ENCODE results near the gene MAN2B1. TPM values are rescaled to one million over a fixed set of nuclear protein-coding genes. Genes with fewer than 3 reads are reported as not detected.

The MAN2B1 gene
- total and polyA plus RNA-seq, 2 of the 13 experiments (the other 11 are each of a cell fraction or from before 2014, with no cell fraction given), result 23.6 to 23.8 TPM

DNA sequence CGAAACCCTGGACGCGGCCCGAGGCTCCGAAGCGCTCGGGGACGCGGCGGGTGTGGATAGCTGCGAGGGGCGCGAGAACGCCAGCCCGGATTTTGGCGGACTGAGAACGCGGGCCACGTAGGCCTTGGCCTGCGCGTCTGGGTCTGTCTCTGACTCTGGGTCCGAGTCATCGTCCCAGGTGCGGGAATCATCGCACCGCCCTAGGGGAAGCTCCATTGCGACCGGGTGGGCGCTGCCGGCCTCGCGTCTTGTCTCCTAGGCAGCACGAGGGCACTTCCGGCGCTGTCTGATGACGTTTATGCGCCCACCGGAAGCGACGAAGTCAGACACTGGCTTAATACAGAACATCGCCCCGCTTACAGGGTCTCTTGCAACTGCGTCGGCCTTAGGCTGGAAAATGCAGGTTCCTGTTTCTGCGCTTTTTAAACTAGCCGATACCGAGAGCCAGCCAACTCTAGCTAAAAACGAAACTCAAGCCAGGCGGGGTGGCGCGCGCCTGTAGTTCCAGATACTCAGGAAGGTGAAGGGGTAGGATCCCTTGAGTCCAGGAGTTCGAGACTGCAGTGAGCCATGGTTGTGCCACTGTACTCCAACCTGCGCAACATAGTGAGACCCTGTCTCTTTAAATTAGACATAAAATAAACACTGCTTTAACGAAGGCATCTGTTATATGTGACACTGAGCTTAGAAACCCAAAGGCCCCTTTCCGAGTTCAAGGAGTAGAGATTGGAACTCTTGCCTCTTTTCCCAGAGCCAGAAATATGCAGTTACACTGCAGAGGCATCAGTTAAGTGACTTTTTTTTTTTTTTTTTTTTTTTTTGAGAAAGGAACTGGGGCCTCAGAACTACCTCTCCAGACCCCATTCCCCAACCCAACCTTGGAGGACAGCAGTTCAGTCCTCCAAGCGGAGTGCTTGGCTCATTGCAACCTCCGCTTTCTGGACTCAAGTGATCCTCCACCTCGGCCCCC is 30.1 kb upstream of the MAN2B1 start, which contains the start of gene FBXW9 (continued):
- TF ChIP-seq, protein P1, sequence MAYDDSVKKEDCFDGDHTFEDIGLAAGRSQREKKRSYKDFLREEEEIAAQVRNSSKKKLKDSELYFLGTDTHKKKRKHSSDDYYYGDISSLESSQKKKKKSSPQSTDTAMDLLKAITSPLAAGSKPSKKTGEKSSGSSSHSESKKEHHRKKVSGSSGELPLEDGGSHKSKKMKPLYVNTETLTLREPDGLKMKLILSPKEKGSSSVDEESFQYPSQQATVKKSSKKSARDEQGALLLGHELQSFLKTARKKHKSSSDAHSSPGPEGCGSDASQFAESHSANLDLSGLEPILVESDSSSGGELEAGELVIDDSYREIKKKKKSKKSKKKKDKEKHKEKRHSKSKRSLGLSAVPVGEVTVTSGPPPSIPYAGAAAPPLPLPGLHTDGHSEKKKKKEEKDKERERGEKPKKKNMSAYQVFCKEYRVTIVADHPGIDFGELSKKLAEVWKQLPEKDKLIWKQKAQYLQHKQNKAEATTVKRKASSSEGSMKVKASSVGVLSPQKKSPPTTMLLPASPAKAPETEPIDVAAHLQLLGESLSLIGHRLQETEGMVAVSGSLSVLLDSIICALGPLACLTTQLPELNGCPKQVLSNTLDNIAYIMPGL (CRISPR knock-in tag; IDR thresholded peaks at IDR 0.05; ENCODE audit: borderline replicate concordance in 1 of 2, low read depth in 1 of 2), result peak; percentile 42 to 56; a peak in 2 of 4 replicates
- 0 out of 2 replicates have a peak, but pooled peaks have one; percentile 42 for TF ChIP-seq ZBTB4 (CRISPR knock-in tag; IDR thresholded peaks at IDR 0.05; ENCODE audit: borderline replicate concordance)
- peak; percentile 71; the same call in 1 of the 2 replicates for TF ChIP-seq BRD4 (CRISPR knock-in tag; IDR thresholded peaks at IDR 0.05)
- peak; percentile 80 for TF ChIP-seq ZNF331 (CRISPR knock-in tag; IDR thresholded peaks at IDR 0.05)
- peak; percentile 59 for TF ChIP-seq ZNF317 (CRISPR knock-in tag; IDR thresholded peaks at IDR 0.05)
- TF ChIP-seq ZNF577 (CRISPR knock-in tag; IDR thresholded peaks at IDR 0.05; ENCODE audit: borderline replicate concordance, low read depth), result no peak
- TF ChIP-seq ZNF788 (CRISPR knock-in tag; IDR thresholded peaks at IDR 0.05; ENCODE audit: borderline replicate concordance), result peak; percentile 93; the same call in 1 of the 2 replicates
- TF ChIP-seq PRDM10 (CRISPR knock-in tag; IDR thresholded peaks at IDR 0.05; ENCODE audit: low read depth), result 0 out of 2 replicates have a peak, but pooled peaks have one; percentile 40
- no peak for TF ChIP-seq ZNF512 (CRISPR knock-in tag; IDR thresholded peaks at IDR 0.05)
- TF ChIP-seq HES4 (CRISPR knock-in tag; IDR thresholded peaks at IDR 0.05; ENCODE audit: borderline replicate concordance), result no peak
- TF ChIP-seq MAFF (IDR thresholded peaks at IDR 0.05; ENCODE audit: low read depth, low read length), result no peak
- TF ChIP-seq ZNF546 (CRISPR knock-in tag; conservative IDR thresholded peaks at IDR 0.05), result no peak
- TF ChIP-seq JDP2 (CRISPR knock-in tag; IDR thresholded peaks at IDR 0.05; ENCODE audit: borderline replicate concordance), result no peak
- TF ChIP-seq U2AF2 (IDR thresholded peaks at IDR 0.05; ENCODE audit: low read depth, low read length), result no peak

Measured in HepG2 (cell line).